Left renal pelvis (tissue), 4 donors: ENCODE measurements around the gene RBM3. TPM values are rescaled to one million over a fixed set of nuclear protein-coding genes. Genes with fewer than 3 reads are reported as not detected.
A peak's percentile ranks its signal among the peaks of the same experiment; 100 is the strongest.
"Not testable (repeated sequence)": the region's sequence is repeated elsewhere in the genome, so short reads cannot be mapped to it uniquely, and the experiment has no call there.

Experiments
- DNase-seq, 4 donors: peaks; one replicate each; pipeline ENCODE4 v3.0.0-alpha.2; 2013; ENCODE audit warnings: low read depth in 4 of 4, low spot score in 3 of 4
- polyA plus RNA-seq, 4 donors: library from polyadenylated mRNA; unstranded; fragments of 120-200 nt; gene quantifications; one replicate each; pipeline ENCODE4 v1.2.1, GENCODE V29; 2013; ENCODE audit not compliant: insufficient read length in 4 of 4

Gene RBM3
- 100 to 1,000 TPM; 246 to 383 (median 329) TPM for polyA plus RNA-seq

GRCh38 chrX:48574270-48575266 lies at the start of gene RBM3:
Gene RBM3 (plus strand): TSS chrX:48574484. CDS start chrX:48575181, 697 bp downstream.
- DNase-seq: peak; percentile 68 to 81 (median 76)

- not testable (repeated sequence) for DNase-seq
These were observed 48.4 kb upstream of the RBM3 start for GRCh38 chrX:48525853-48526252.

DNA sequence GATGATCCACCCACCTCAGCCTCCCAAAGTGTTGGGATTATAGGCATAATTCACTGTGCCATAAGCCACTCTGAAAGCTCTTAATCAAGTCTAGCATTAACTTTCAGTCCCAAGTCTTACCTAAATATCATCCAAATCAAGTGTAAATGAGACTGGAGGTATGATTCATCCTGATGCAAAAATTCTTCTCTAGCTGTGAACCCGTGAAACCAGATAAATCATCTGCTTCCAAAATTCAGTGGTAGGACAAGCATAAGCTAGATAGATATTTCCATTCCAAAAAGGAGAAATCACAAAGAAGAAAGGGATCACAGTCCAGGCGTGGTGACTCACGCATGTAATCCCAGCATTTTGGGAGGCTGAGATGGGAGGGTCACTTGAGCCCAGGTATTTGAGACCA lies 43.5 kb upstream of the RBM3 start:
- no peak for DNase-seq

DNA sequence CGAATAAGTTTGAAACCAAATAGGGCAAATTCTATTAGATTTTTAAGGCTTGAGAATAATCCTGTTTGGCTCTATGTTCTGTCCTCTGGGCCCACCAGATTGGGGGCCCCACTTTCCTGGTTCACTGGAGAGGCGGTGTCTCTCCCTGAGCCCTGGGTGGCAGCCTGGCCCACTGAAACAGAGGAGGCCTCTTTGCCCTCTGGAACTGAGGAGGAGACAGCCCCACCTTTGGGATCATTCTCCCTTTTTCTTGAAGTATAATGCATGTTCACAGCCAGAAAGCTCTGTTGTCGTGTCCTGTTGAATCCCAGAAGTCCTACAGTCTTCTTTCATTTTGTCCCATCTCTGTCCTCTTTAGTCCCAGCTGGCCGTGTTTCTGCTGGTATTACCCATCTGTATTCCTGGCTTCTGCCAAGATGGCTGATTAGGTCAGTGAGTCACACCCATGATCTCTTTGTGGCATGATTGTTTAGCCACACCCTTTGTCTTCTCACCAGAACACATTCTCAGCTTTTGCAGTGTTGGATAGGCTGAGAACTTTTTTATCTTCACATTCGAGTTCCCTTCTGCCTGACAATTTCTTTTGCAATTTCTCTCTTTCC lies 42.8 kb upstream of the RBM3 start:
- no peak for DNase-seq

GRCh38 chrX:48532161-48532560 lies 42.1 kb upstream of the RBM3 start:
- DNase-seq: no peak

- no peak for DNase-seq
These were observed 41.1 kb upstream of the RBM3 start for GRCh38 chrX:48533165-48533564.

DNA sequence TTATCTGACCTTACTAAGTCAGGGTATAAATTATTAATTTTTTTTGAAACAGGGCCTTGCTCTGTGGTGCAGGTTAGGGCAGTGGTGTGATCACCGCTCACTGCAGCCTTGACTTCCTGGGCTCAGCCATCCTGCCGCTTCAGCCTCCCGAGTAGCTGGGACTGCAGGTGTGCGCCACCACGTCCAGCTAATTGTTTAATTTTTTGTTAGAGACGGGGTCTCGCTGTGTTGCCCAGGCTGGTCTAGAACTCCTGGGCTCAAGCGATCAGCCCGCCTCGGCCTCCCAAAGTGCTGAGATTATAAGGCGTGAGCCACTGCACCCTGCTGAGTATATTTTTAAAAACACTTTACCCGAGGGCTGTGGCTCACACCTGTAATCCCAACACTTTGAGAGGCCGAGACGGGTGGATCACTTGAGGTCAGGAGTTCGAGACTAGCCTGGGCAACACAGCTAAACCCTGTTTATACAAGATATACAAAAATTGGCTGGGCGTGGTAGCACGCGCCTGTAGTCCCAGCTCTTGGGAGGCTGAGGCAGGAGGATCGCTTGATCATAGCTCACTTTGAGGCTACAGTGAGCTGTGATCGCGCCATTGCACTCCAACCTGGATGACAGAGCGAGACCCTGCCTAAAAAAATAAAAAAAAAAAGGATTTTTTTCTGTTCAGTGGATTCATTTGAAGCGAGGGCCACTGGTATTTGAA lies 35.5 kb upstream of the RBM3 start:
- no peak for DNase-seq

- DNase-seq: peak; percentile 82 to 88 (median 88)
These were observed 34.8 kb upstream of the RBM3 start, which contains the start of gene TBC1D25 for GRCh38 chrX:48539345-48540027. Gene TBC1D25 (plus strand): TSS chrX:48539714. CDS start chrX:48539798, 84 bp downstream.

DNA sequence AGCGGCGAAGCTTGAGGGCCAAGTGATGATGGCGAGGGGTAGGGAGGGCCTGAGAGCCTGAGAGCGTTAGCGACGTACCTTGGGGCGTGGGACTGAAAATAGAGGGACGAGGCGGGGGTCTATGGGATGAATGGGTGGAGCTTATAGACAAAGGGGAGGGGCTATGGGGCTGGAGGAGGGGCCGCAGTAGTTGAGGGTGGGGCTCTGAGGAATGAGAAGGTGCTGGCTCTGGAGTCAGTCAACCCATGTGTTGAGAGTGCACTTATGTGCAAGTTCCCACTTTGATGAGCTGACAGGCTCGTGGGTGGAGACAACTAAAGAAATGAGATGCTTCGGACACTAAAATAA lies 34.3 kb upstream of the RBM3 start:
- peak in 1 of 4 donors; percentile 3 for DNase-seq

GRCh38 chrX:48540480-48540879 lies 33.8 kb upstream of the RBM3 start:
- DNase-seq: no peak

DNA sequence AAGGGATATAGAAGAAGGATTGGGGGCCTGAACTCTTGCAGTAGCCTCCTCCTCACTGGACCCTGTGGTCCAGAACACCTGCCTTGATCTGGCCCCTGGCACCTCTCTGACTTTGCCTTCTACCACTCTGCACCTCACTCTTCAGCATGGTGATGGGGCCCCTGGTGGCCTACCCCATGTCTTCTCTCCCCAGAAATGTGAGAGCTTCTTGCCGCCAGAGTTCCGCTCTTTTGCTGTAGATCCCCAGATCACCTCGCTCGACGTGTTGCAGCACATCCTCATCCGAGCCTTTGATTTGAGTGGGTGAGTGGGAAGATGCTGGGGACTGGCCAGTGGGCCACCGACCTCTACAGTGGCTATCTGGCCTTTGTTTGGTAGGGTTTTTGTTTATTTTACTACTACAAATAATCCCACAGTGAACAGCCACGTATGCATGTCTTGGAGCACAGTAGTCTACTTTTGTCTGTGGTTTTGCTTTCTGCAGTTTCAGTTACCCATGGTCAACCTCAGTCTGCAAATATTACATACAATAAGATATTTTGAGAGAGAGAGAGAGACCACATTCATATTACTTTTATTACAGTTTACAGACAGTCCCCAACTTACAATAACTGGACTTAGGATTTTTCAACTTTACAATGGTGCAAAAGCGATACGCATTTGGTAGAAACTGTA lies 33.0 kb upstream of the RBM3 start:
- no peak for DNase-seq

GRCh38 chrX:48548871-48549270 lies 25.4 kb upstream of the RBM3 start:
- DNase-seq: no peak

- DNase-seq: not testable (repeated sequence)
These were observed 18.5 kb upstream of the RBM3 start for GRCh38 chrX:48555731-48556325.

DNA sequence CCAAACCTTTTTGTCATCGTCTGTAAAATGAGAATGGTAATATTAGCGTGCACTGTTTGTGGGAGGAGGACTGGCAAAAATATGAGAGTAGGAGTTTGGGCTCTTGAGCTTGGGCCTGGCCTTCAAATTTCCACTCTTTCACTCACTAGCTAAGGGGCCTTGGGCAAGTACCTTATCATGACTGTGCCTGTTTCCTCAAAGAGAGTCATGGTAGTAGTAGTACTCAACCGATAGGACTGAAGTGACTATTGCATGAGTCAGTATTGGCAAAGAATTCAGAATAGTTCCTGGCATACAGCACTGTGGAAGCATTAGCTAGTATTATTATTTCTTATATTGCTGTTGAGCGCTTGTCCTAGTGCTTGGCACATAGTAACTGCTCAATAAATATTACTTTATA lies 16.0 kb upstream of the RBM3 start:
- no peak for DNase-seq

DNA sequence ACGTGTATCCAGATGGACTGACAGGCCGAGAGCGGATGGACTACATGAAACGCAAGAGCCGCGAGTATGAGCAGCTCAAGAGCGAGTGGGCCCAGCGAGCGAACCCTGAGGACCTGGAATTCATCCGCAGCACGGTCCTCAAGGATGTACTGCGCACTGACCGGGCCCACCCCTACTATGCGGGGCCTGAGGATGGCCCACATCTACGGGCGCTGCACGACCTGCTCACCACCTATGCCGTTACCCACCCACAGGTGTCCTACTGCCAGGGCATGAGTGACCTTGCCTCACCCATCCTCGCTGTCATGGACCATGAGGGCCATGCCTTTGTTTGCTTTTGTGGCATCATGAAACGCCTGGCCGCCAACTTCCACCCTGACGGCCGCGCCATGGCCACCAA lies 14.6 kb upstream of the RBM3 start:
- no peak for DNase-seq

DNA sequence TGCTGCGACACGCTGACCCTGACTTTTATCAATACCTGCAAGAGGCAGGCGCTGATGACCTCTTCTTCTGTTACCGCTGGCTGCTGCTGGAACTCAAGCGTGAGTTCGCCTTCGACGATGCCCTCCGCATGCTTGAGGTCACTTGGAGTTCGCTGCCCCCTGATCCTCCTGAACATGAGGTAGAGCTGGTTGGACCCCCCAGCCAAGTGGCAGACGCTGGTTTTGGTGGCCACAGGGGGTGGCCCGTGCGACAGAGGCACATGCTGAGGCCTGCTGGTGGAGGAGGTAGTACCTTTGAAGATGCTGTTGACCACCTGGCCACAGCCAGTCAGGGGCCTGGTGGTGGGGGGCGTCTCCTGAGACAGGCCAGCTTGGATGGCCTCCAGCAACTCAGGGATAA lies 14.2 kb upstream of the RBM3 start:
- DNase-seq: no peak

- no peak for DNase-seq
These were observed 13.6 kb upstream of the RBM3 start for GRCh38 chrX:48560681-48561080.

DNA sequence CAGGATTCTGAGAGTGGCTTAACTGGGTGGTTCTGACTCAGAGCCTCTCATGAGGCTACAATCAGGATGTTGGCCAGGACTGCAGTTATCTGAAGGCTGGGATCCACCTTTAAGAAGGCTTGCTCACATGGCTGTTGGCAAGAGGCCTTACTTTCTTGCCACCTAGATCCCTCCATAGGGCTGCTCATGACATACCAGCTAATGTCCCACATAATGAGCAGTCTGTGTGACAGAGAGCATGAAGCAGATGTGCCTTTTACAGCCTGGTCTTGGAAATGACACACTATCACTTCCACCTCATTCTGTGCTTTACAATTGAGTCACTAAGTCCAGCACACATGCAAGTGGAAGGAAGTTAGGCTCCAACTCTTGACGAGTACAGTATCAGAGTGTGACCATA lies 4.3 kb upstream of the RBM3 start:
- no peak for DNase-seq

GRCh38 chrX:48573690-48574269 lies 504 bp upstream of the RBM3 start:
- DNase-seq: peak in 2 of 4 donors; percentile 7 to 24
